HEK293 (cell line): ENCODE data around the gene CABP1.

Experiments used
- GLI4 ChIP-seq: fragments of 450-650 bp; formaldehyde crosslinking; IDR thresholded peaks from 2 replicates; pipeline ENCODE4 v1.5.1; 2016; ENCODE audit warnings: missing biosample characterization, missing genetic modification characterization
- OVOL3 ChIP-seq: fragments of 450-650 bp; formaldehyde crosslinking; IDR thresholded peaks from 2 replicates; pipeline ENCODE4 v1.5.1; 2016; ENCODE audit warnings: missing biosample characterization, missing genetic modification characterization
- SP2 ChIP-seq: fragments of 450-650 bp; formaldehyde crosslinking; IDR thresholded peaks from 2 replicates; pipeline ENCODE4 v1.5.1; 2016; ENCODE audit warnings: missing biosample characterization, missing genetic modification characterization
- ZNF140 ChIP-seq: fragments of 450-650 bp; formaldehyde crosslinking; IDR thresholded peaks from 2 replicates; pipeline ENCODE4 v1.5.1; 2016; ENCODE audit warnings: missing biosample characterization, missing genetic modification characterization
- ZNF19 ChIP-seq: fragments of 450-650 bp; formaldehyde crosslinking; IDR thresholded peaks from 2 replicates; pipeline ENCODE4; 2016; ENCODE audit warnings: missing biosample characterization, missing genetic modification characterization, low read depth
- ZNF221 ChIP-seq: fragments of 450-650 bp; formaldehyde crosslinking; IDR thresholded peaks from 2 replicates; pipeline ENCODE4 v1.5.1; 2017; ENCODE audit warnings: missing biosample characterization, missing genetic modification characterization, borderline replicate concordance
- ZNF76 ChIP-seq: fragments of 450-650 bp; formaldehyde crosslinking; IDR thresholded peaks from 2 replicates; pipeline ENCODE4; 2016; ENCODE audit warnings: low read depth, missing biosample characterization, missing genetic modification characterization, borderline replicate concordance
- TF ChIP-seq, protein P1 (sequence below): fragments of 450-650 bp; formaldehyde crosslinking; IDR thresholded peaks from 2 replicates; pipeline ENCODE4 v1.5.1; 2016; ENCODE audit warnings: missing biosample characterization, missing genetic modification characterization
- TF ChIP-seq, protein P2 (sequence below): fragments of 450-650 bp; formaldehyde crosslinking; IDR thresholded peaks from 2 replicates; pipeline ENCODE4 v1.5.0; 2017; ENCODE audit warnings: missing biosample characterization, missing genetic modification characterization, borderline replicate concordance
- TF ChIP-seq, protein P3 (sequence below): fragments of 450-650 bp; formaldehyde crosslinking; conservative IDR thresholded peaks from 2 replicates; pipeline ENCODE4 v1.5.1; 2016; ENCODE audit warnings: low read depth, missing biosample characterization, missing genetic modification characterization
- TF ChIP-seq, protein P4 (sequence below): fragments of 450-650 bp; formaldehyde crosslinking; IDR thresholded peaks from 2 replicates; pipeline ENCODE4 v1.5.1; 2016; ENCODE audit warnings: missing biosample characterization, missing genetic modification characterization

DNA sequence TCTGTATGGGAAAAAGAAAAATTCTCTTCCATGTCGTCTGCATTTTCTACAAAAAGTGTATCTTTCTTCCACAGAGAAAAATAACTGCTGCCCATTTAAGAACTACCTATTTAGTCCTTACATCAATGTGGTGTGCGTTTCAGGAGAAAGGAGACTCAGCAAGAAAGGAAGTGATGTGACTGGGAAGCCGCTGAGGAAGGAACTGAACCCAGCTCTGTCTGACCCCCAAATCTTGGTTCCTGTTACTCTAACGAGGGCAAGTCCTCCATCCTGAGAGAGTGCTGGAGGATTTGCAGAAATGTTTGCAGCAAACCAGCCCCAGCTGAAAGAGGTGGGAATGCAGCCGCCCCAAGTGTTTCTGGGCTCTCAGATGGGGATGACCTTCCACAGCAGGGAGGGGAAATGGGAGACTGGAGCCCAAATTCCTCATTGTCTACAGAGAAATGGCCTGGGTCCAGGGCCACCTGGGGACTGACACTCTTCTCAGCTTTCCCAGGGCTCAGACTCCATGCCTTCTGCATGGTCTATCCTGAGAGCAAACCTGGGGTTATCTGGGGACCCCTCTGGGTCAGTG, 39.8 kb downstream of the CABP1 start:
- TF ChIP-seq, protein P1, sequence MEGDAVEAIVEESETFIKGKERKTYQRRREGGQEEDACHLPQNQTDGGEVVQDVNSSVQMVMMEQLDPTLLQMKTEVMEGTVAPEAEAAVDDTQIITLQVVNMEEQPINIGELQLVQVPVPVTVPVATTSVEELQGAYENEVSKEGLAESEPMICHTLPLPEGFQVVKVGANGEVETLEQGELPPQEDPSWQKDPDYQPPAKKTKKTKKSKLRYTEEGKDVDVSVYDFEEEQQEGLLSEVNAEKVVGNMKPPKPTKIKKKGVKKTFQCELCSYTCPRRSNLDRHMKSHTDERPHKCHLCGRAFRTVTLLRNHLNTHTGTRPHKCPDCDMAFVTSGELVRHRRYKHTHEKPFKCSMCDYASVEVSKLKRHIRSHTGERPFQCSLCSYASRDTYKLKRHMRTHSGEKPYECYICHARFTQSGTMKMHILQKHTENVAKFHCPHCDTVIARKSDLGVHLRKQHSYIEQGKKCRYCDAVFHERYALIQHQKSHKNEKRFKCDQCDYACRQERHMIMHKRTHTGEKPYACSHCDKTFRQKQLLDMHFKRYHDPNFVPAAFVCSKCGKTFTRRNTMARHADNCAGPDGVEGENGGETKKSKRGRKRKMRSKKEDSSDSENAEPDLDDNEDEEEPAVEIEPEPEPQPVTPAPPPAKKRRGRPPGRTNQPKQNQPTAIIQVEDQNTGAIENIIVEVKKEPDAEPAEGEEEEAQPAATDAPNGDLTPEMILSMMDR (tag by site-specific recombination): no peak
- no peak for TF ChIP-seq ZNF76 (tag by site-specific recombination)
- TF ChIP-seq, protein P2, sequence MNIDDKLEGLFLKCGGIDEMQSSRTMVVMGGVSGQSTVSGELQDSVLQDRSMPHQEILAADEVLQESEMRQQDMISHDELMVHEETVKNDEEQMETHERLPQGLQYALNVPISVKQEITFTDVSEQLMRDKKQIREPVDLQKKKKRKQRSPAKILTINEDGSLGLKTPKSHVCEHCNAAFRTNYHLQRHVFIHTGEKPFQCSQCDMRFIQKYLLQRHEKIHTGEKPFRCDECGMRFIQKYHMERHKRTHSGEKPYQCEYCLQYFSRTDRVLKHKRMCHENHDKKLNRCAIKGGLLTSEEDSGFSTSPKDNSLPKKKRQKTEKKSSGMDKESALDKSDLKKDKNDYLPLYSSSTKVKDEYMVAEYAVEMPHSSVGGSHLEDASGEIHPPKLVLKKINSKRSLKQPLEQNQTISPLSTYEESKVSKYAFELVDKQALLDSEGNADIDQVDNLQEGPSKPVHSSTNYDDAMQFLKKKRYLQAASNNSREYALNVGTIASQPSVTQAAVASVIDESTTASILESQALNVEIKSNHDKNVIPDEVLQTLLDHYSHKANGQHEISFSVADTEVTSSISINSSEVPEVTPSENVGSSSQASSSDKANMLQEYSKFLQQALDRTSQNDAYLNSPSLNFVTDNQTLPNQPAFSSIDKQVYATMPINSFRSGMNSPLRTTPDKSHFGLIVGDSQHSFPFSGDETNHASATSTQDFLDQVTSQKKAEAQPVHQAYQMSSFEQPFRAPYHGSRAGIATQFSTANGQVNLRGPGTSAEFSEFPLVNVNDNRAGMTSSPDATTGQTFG (tag by site-specific recombination): no peak
- TF ChIP-seq, protein P3, sequence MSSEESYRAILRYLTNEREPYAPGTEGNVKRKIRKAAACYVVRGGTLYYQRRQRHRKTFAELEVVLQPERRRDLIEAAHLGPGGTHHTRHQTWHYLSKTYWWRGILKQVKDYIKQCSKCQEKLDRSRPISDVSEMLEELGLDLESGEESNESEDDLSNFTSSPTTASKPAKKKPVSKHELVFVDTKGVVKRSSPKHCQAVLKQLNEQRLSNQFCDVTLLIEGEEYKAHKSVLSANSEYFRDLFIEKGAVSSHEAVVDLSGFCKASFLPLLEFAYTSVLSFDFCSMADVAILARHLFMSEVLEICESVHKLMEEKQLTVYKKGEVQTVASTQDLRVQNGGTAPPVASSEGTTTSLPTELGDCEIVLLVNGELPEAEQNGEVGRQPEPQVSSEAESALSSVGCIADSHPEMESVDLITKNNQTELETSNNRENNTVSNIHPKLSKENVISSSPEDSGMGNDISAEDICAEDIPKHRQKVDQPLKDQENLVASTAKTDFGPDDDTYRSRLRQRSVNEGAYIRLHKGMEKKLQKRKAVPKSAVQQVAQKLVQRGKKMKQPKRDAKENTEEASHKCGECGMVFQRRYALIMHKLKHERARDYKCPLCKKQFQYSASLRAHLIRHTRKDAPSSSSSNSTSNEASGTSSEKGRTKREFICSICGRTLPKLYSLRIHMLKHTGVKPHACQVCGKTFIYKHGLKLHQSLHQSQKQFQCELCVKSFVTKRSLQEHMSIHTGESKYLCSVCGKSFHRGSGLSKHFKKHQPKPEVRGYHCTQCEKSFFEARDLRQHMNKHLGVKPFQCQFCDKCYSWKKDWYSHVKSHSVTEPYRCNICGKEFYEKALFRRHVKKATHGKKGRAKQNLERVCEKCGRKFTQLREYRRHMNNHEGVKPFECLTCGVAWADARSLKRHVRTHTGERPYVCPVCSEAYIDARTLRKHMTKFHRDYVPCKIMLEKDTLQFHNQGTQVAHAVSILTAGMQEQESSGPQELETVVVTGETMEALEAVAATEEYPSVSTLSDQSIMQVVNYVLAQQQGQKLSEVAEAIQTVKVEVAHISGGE: no peak
- TF ChIP-seq SP2 (tag by site-specific recombination): no peak
- TF ChIP-seq ZNF221: no peak
- TF ChIP-seq, protein P4, sequence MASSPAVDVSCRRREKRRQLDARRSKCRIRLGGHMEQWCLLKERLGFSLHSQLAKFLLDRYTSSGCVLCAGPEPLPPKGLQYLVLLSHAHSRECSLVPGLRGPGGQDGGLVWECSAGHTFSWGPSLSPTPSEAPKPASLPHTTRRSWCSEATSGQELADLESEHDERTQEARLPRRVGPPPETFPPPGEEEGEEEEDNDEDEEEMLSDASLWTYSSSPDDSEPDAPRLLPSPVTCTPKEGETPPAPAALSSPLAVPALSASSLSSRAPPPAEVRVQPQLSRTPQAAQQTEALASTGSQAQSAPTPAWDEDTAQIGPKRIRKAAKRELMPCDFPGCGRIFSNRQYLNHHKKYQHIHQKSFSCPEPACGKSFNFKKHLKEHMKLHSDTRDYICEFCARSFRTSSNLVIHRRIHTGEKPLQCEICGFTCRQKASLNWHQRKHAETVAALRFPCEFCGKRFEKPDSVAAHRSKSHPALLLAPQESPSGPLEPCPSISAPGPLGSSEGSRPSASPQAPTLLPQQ (tag by site-specific recombination): no peak
- TF ChIP-seq ZNF140: no peak
- TF ChIP-seq OVOL3: no peak
- no peak for TF ChIP-seq GLI4
- no peak for TF ChIP-seq ZNF19
